Islet of Langerhans (tissue), 1 donor: ENCODE results near the gene MYL11.

ENCODE experiments used
- FAIRE-seq: peaks from one replicate; lab custom pipeline; 2011; peaks lifted over from hg19 to GRCh38; lab: Jason Lieb, UNC

The MYL11 gene

DNA sequence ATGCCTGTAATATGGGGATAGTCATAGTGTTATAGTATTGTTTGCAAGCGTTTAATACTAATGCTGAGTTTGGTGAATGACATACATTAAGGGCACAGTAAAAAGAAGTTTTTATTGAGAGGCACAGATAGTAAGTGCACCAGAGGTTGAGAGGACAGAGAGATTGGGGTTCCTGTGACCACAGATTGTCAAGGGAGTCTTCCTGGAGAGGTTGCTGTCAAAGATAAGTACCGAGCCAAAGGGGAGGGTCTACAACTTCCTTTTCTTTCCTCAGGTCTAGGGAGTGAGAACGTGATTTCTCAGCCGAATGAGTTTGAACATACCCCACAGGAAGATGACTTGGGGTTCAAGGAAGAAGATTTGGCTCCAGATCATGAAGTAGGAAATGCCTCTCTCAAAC, 22.5 kb downstream of the MYL11 start:
- no peak for FAIRE-seq

DNA sequence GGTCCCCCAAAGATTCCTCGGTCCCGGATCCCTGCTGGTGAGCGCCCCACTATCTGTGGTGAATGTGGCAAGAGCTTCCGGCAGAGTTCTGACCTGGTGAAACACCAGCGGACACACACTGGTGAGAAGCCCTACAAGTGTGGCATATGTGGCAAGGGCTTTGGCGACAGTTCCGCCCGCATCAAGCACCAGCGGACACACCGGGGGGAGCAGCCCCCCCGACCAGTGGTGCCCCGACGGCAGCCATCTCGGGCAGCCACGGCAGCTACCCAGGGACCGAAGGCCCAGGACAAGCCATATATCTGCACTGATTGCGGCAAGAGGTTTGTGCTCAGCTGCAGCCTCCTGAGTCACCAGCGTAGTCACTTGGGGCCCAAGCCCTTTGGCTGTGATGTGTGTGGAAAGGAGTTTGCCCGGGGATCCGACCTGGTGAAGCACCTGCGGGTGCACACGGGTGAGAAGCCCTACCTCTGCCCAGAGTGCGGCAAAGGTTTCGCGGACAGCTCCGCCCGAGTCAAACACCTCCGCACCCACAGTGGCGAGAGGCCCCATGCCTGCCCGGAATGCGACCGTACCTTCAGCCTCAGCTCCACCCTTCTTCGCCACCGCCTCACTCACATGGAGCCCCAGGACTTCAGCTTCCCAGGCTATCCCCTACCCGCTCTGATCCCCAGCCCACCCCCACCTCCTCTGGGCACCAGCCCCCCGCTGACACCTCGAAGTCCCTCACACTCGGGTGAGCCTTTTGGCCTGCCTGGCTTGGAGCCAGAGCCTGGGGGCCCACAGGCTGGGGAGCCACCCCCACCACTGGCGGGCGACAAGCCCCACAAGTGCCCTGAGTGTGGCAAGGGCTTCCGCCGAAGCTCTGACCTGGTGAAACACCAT, 23.4 kb downstream of the MYL11 start:
- FAIRE-seq: no peak

DNA sequence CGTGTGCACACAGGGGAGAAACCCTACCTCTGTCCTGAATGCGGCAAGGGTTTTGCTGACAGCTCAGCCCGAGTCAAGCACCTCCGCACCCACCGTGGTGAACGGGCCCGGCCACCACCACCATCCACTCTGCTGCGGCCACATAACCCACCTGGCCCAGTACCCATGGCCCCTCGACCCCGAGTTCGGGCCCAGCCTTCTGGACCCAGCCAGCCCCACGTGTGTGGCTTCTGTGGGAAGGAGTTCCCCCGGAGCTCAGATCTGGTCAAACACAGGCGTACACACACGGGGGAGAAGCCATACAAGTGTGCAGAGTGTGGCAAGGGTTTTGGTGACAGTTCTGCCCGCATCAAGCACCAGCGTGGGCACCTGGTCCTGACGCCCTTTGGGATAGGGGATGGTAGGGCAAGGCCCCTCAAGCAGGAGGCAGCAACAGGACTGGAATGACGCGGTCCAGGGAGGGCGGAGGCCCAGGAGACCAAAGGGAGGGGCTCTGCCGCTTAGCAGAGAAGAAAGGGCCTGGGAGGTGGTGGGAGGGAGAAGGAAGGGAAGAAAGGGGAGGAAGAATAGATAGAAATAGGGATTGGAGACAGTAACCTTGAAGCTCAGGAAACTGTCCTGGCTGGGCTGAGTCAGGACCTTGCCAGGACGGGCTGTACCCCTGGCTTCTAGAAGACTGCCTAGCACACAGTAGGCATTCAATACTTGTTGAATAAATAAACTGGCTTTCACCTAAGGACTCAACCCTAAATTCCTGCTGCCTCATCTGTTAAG, 24.2 kb downstream of the MYL11 start:
- no peak for FAIRE-seq

GRCh38 chr16:30399435-30400186, 25.0 kb downstream of the MYL11 start:
- FAIRE-seq: no peak

DNA sequence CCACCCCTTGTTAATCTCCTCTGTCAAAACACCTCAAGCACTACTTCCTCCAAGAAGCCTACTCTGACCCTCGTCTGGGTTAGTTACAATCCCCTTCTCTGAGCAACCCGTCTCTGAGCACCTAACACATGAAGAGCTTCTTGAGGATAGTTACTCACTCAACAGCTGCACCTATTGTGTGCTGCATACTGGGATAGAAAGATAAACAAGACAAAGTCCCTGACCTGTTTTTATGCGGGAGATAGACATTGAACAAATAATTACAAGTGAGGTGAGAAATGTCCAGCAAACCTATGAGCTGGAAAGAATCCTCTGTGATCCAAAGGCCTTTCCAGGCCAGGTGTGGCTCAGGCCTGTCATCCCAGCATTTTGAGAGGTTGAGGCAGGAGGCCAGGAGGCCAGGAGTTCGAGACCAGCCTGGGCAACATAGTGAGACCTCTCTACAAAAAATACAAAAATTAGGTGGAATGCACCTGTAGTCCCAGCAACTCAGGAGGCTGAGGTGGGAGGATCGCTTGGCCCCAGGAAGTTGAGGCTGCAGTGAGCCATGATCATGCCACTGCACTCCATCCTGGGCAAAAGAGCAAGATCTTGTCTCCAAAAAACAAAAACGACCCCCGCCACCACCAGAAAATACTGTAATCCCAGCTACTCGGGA, 27.3 kb downstream of the MYL11 start:
- no peak for FAIRE-seq

GRCh38 chr16:30406795-30407101, 32.1 kb downstream of the MYL11 start:
- no peak for FAIRE-seq

DNA sequence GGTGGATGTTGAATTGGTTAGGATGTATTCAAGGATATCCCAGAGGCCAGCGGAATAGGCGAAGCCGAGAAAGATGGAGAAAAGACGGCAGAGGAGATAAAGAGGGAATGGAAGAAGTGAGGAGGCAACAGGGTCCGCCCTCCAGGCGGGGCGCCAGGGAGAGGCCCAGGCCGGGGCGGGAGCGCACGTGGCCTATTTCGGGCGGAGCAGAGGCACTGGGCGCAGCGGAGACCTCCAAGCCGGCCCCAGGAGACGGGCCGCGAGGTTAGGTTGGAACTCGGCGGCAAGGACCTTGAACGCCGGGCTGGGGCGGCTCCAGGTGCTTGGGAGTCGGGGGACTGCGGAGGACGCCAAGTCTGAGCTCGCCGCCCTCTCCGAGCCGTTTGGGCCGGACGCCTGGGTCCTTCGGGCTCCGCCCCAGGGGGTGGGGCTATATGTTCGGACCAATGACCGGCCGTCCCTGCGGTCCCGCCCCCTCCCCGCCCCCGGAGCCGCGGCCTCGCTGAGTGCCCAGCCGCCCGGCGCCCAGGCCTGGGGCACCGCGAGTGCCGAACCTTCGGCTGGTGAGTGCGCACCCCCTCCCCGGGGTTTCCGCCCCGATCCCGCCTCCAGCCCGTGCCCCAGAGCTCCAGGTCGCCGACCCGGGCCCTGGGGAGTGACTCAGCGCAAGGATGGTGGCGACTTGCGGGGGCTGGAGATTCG, 32.7 kb downstream of the MYL11 start, which contains the start of gene ZNF771:
TSS of gene ZNF771 (plus strand) at position 505 of the 702 bp plus-strand sequence. CDS start 448 bp downstream, outside the sequence.
- no peak for FAIRE-seq

- FAIRE-seq: no peak
Observed at GRCh38 chr16:30407804-30408534, 33.4 kb downstream of the MYL11 start.

DNA sequence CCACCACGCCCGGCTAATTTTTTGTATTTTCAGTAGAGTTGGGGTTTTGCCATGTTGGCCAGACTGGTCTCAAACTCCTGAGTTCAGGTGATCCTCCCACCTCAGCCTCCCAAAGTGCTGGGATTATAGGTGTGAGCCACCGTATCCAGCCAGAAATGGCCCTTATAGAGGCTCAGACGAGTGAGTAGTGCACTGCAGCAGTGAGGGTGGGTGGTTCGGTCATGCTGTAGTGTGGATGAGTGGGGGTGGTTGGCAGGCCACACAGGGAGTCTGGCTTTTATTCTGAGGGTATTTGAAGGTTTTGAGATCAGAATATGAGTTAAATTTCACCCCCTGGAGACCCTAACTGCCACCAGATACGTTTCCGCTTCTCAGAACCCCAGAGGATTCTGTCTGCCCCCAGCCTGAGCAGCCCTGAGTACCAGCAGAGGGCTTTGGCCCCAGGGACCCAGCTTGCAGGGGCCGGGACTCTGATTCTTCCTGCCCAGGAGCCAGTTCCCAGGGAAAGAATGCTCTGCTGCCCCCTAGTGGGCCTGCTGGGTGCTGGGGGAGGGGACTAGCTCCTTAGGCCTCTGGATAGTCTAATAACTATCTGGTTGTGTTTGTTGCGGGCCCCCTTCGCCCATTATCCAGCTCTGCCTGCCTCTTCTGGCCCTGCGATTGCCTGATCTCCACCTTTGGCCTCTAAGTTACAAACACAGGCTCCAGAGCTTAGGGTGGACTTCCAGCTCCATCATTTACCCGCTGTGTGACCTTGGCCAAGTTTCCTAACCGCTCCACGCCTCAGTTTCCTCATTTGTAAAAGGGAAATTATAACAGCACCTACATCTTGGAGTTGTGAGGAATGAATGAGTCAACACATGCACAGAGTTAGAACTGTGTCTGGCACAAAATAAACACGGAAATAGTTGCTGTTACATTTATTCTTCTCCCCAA, 34.8 kb downstream of the MYL11 start:
- no peak for FAIRE-seq

DNA sequence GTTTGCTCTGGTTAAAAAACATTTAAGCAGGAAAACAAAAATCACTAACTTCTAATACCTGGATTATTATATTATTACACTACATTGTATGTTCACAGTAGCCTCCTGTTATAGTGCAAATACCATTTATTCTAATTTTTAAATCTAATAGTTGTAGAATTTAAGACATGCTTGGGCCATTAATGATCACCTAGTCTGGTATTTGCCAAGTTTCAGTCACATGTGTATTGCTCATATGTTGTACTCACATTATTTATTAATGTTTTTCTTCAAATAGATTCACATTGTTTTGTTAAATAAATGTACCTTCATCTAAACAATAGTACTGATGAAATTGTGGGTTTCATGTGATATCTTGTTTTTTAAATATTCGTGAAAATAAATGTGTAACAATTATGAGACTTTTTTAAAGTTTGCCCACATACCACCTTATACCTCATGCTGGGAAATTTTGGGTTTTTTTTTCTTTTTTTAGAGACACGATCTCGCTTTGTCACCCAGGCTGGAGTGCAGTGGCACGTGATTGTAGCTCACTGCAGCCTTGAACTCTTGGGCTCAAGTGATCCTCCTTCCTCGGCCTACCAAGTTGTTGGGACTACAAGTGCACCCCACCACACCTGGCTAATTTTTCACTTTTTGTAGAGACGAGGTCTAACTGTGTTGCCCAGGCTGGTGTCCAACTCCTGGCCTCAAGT, 38.7 kb downstream of the MYL11 start:
- FAIRE-seq: no peak

GRCh38 chr16:30414159-30414558, 39.6 kb downstream of the MYL11 start:
- no peak for FAIRE-seq

DNA sequence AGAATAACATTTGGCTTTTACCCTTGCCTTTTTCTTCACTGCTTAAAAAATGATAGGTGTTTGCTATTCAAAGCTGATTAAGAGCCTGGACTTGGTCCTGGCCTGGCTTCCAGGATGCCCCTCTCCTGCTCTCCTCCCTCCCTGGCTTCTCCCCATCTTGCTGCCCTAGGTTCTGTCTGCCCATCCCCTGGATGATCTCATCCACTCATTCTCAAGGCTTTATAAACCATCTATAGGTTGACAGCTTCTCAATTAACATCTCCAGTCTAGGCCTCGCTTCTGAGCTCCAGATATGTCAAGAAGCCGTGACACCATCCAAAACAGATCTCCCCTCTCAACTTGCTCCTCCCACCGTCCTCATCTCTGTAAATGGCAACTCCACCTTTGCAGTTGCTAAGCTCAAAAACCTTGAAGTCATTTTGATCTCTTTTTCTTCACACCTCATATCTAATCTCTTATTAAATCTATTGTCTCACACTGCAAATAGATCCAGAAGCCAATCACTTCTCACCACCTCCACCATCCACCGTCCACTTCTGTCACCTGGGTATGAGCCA, 41.5 kb downstream of the MYL11 start:
- no peak for FAIRE-seq

DNA sequence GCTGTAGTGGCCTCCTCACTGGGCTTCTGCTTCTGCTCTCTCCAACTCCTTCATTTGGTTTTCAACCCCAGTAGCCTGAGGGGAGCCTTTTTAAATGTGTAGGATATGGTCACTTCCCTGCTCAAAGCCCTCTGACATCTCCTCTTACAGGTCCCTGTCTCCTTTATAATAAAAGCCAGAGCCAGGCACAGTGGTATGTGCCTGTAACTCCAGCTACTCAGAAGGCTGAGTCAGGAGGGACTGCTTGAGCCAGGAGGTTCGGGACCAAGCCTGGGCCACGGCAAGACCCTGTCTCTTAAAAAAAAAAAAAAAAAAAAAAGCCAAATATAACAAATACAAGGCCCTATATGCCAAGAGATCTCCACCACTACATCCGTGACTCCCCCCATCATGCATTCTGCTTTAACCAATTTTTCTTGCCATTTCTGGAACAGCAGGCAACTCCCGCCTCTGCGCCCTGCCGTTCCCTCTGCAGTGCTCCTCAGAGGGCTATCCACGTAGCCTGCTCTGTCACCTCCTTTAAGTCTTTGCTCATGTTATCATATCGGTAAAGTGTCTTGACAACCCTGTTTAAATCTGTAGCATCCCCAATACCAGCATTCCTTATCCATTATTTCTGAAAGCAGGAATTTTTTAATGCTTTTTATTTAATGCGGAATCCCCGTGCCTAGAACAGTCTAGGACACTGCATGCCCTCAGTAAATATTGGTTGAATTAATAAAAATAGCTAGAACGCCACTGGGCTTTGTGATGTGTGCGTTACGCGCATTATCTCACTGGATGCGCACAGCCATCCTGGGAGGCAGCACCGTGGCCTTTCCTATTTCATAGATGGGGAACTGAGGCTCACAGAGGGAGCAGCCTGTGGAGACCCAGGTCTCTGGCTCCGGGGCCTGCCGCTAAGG, 42.3 kb downstream of the MYL11 start:
- no peak for FAIRE-seq

DNA sequence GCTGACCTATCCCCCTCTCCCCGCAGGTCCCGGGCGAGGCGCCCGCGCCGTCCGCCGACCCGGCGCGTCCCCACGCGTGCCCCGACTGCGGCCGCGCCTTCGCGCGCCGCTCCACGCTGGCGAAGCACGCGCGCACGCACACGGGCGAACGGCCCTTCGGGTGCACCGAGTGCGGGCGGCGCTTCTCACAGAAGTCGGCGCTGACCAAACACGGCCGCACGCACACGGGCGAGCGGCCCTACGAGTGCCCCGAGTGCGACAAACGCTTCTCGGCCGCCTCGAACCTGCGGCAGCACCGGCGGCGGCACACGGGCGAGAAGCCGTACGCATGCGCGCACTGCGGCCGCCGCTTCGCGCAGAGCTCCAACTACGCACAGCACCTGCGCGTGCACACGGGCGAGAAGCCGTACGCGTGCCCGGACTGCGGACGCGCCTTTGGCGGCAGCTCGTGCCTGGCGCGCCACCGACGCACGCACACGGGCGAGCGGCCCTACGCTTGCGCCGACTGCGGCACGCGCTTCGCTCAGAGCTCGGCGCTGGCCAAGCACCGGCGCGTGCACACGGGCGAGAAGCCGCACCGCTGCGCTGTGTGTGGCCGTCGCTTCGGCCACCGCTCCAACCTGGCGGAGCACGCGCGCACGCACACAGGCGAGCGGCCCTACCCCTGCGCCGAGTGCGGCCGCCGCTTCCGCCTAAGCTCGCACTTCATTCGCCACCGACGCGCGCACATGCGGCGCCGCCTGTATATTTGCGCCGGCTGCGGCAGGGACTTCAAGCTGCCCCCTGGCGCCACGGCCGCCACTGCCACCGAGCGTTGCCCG, 43.1 kb downstream of the MYL11 start:
- FAIRE-seq: no peak

DNA sequence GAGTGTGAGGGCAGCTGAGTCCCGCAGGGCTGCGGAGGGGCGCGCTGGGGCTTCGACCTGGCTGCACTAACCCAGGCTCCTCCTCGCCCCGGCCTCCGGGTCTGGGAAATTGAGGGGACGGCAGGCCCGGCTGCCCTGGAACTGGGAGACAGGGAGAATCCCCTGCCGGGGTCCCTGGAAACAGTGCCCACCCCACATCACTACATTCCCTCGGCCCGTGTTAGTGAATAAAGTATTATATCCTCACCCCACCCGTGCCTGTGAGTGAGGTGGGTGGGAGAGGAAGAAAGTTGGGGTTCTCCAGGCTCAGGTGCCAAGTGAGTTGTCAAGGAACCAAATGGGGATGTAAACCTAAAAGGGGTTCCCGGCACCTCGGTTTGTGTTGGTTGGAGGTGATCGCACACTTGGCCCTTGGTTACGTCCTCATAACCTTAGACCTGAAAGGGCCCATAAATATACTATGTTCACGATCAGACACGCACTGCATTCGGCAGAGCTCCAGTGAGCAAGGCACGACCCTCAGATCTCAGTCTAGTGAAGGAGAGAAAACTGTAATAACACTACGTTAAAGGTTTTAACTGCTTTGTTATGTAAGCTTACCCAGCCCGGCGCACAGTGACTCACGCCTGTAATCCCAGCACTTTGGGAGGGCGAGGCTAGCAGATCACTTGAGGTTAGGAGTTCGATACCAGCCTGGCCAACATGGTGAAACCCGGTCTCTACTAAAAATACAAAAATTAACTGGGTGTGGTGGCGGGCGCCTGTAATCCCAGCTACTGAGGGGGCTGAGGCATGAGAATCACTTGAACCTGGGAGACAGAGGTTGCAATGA, 44.0 kb downstream of the MYL11 start:
- no peak for FAIRE-seq

- no peak for FAIRE-seq
Observed at GRCh38 chr16:30421010-30421409, 46.4 kb downstream of the MYL11 start.
